ENCODE data around the gene BMP7. TPM values are rescaled to one million over a fixed set of nuclear protein-coding genes. Genes with fewer than 3 reads are reported as not detected.

Gene BMP7
- total RNA-seq, 2 experiments from 2014 or later: not detected

DNA sequence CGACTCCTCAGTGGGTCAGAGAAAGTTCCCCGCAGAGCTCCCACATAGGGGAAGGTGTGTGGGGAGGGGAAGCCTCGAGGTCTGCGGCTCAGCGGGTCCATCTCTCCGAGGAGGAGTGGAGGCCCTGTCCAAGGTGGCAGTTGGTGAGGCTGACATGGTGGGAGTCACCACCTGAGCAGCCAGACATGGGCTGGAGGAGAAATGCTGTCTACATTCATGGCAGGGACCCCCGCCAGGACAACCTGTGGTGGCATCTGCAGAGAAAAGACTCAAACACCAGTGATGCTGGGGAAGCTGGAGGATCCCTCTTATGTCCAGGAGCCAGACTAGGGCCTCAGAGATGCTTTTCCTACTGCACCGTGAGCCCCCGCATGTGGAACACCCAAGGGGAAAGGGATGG is 49.8 kb downstream of the BMP7 start:
- Mint-ChIP-seq H3K27me3 (peaks cover 3% of the 10 kb centered on the region), H3K9me3 (no peaks in the 10 kb centered on the region), H3K27ac (no peak overlapping the region), H3K36me3 (no peaks in the 10 kb centered on the region), H3K4me3 (no peak overlapping the region), H3K4me1 (no peaks in the 10 kb centered on the region)
- no peak for DNase-seq
- no peak for ATAC-seq (ENCODE audit: low read depth)
- POLR2A ChIA-PET: no interaction called here

GRCh38 chr20:57215826-57216471 is 50.5 kb downstream of the BMP7 start:
- POLR2A ChIA-PET: no interaction called here
- no peak overlapping the region for H3K4me3 Mint-ChIP-seq
- H3K27me3 Mint-ChIP-seq: peaks cover 3% of the 10 kb centered on the region
- no peaks in the 10 kb centered on the region for H3K36me3 Mint-ChIP-seq
- H3K27ac Mint-ChIP-seq: no peak overlapping the region
- no peak for ATAC-seq (ENCODE audit: low read depth)
- DNase-seq: no peak
- no peaks in the 10 kb centered on the region for H3K9me3 Mint-ChIP-seq
- no peaks in the 10 kb centered on the region for H3K4me1 Mint-ChIP-seq

DNA sequence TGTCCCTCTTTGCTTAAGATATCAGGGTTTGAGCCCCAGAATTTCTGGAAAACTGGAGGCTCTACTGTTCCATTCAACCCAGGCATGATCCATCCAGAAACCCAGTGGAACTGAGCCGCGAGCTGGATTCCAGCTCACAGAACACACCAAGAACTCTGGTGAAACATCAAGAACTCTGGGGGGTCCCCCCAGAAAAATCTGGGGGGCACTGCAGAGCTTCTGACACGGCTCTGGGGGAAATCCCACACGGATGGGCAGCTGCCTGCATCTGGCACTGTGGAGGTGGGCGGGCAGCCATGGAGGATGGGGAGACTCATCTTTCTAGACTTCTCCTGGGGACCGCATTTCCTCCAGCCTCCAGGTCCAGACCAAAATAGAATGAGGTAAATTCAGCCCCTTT is 51.0 kb downstream of the BMP7 start:
- Mint-ChIP-seq H3K27ac (no peak overlapping the region), H3K4me1 (no peaks in the 10 kb centered on the region), H3K27me3 (peaks cover 3% of the 10 kb centered on the region), H3K4me3 (no peak overlapping the region), H3K36me3 (no peaks in the 10 kb centered on the region), H3K9me3 (no peaks in the 10 kb centered on the region)
- DNase-seq: no peak
- POLR2A ChIA-PET: no interaction called here
- no peak for ATAC-seq (ENCODE audit: low read depth)

DNA sequence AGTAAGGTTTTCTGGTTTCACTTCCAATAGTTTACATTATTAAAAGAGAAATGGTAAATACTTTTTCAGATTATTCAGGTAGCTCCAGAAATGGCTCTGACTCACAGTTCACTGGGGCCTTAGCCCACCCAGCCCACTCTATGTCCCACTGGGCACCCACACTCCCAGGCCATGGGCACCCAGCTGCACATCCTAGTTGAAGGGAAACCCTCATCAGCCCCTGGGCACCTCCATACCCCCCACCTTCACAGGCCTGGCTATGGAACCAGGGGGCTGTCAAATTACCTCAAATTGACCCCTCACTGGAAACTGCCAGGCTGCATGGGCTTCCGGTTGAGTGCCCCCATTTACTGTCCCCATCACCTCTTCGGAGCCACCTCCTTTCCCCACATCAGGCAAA is 51.5 kb downstream of the BMP7 start:
- Mint-ChIP-seq H3K9me3 (no peaks in the 10 kb centered on the region), H3K4me3 (no peak overlapping the region), H3K27ac (no peak overlapping the region), H3K36me3 (no peaks in the 10 kb centered on the region), H3K27me3 (peaks cover 3% of the 10 kb centered on the region), H3K4me1 (no peaks in the 10 kb centered on the region)
- POLR2A ChIA-PET: no interaction called here
- ATAC-seq (ENCODE audit: low read depth): no peak
- no peak for DNase-seq

GRCh38 chr20:57214427-57214826 is 52.0 kb downstream of the BMP7 start:
- POLR2A ChIA-PET: no interaction called here
- H3K27ac Mint-ChIP-seq: no peak overlapping the region
- no peaks in the 10 kb centered on the region for H3K4me1 Mint-ChIP-seq
- no peak overlapping the region for H3K4me3 Mint-ChIP-seq
- H3K27me3 Mint-ChIP-seq: peaks cover 3% of the 10 kb centered on the region
- H3K9me3 Mint-ChIP-seq: no peaks in the 10 kb centered on the region
- no peaks in the 10 kb centered on the region for H3K36me3 Mint-ChIP-seq
- no peak for DNase-seq
- no peak for ATAC-seq (ENCODE audit: low read depth)

- H3K4me3 Mint-ChIP-seq: no peak overlapping the region
- no peaks in the 10 kb centered on the region for H3K4me1 Mint-ChIP-seq
- ATAC-seq (ENCODE audit: low read depth) (no peak), DNase-seq (no peak)
- no peaks in the 10 kb centered on the region for H3K36me3 Mint-ChIP-seq
- POLR2A ChIA-PET: no interaction called here
- no peaks in the 10 kb centered on the region for H3K9me3 Mint-ChIP-seq
- H3K27me3 Mint-ChIP-seq: peaks cover 3% of the 10 kb centered on the region
- H3K27ac Mint-ChIP-seq: no peak overlapping the region
Observed at GRCh38 chr20:57213924-57214323, 52.5 kb downstream of the BMP7 start.

GRCh38 chr20:57213291-57213690 is 53.1 kb downstream of the BMP7 start:
- H3K4me3 Mint-ChIP-seq: no peak overlapping the region
- POLR2A ChIA-PET: no interaction called here
- ATAC-seq (ENCODE audit: low read depth) (no peak), DNase-seq (no peak)
- H3K36me3 Mint-ChIP-seq: no peaks in the 10 kb centered on the region
- H3K9me3 Mint-ChIP-seq: no peaks in the 10 kb centered on the region
- no peaks in the 10 kb centered on the region for H3K4me1 Mint-ChIP-seq
- no peak overlapping the region for H3K27ac Mint-ChIP-seq
- H3K27me3 Mint-ChIP-seq: peaks cover 3% of the 10 kb centered on the region

DNA sequence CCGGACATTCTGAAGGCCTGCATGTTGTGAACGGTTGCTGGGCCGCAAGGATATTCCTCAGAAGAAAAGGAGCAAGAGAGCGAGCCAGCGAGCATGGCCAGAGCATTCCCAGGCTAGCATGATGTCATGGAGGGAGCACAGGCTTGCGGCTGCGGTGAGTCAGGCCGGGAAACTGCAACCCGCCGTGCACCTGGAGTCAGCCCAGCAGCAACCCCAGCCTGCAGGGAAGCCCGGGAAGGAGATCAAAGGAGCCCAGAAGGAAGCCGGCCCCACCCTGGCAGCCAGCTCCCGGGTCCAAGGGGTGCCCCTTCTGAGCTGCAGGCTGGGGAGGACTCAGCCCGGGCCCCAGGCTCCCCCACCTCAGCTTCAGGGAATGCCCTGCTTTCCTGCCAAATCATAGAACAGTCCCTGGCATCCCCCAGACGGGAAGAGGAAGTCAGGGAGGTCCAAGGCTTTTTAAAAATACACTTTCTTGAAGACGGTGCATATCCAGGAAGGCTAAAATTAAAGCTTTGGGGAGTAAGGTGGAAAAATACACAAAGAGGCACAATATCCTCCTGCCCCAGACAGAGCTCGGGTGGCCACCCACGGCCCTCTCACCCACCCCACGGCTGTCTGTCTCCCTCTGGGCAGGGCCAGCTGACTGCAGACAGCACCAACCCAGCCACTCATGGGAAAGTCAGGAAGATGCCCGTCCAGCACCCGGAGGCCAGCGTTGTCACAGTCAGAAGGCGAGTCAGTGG is 53.7 kb downstream of the BMP7 start:
- Mint-ChIP-seq H3K27ac (no peak overlapping the region), H3K9me3 (no peaks in the 10 kb centered on the region), H3K36me3 (no peaks in the 10 kb centered on the region), H3K4me1 (no peaks in the 10 kb centered on the region), H3K27me3 (peaks cover 3% of the 10 kb centered on the region), H3K4me3 (no peak overlapping the region)
- no peak for ATAC-seq (ENCODE audit: low read depth)
- POLR2A ChIA-PET: no interaction called here
- DNase-seq: no peak

GRCh38 chr20:57211908-57212533 is 54.4 kb downstream of the BMP7 start:
- no peaks in the 10 kb centered on the region for H3K4me1 Mint-ChIP-seq
- DNase-seq (no peak), ATAC-seq (ENCODE audit: low read depth) (no peak)
- no peak overlapping the region for H3K27ac Mint-ChIP-seq
- no peak overlapping the region for H3K4me3 Mint-ChIP-seq
- no peaks in the 10 kb centered on the region for H3K36me3 Mint-ChIP-seq
- peaks cover 3% of the 10 kb centered on the region for H3K27me3 Mint-ChIP-seq
- peaks cover under 1% of the 10 kb centered on the region for H3K9me3 Mint-ChIP-seq
- POLR2A ChIA-PET: no interaction called here

GRCh38 chr20:57211406-57211805 is 55.0 kb downstream of the BMP7 start:
- peaks cover 3% of the 10 kb centered on the region for H3K9me3 Mint-ChIP-seq
- H3K36me3 Mint-ChIP-seq: no peaks in the 10 kb centered on the region
- no peak overlapping the region for H3K27ac Mint-ChIP-seq
- DNase-seq (no peak), ATAC-seq (ENCODE audit: low read depth) (no peak)
- H3K4me3 Mint-ChIP-seq: no peak overlapping the region
- POLR2A ChIA-PET: no interaction called here
- H3K4me1 Mint-ChIP-seq: no peaks in the 10 kb centered on the region
- peaks cover 6% of the 10 kb centered on the region for H3K27me3 Mint-ChIP-seq

- no peak for ATAC-seq (ENCODE audit: low read depth)
- Mint-ChIP-seq H3K9me3 (peaks cover 3% of the 10 kb centered on the region), H3K27ac (no peak overlapping the region), H3K36me3 (no peaks in the 10 kb centered on the region), H3K4me3 (no peak overlapping the region), H3K4me1 (no peaks in the 10 kb centered on the region), H3K27me3 (peaks cover 6% of the 10 kb centered on the region)
- POLR2A ChIA-PET: no interaction called here
- no peak for DNase-seq
Observed at GRCh38 chr20:57210911-57211280, 55.5 kb downstream of the BMP7 start.

GRCh38 chr20:57210054-57210910 is 56.2 kb downstream of the BMP7 start:
- H3K27me3 Mint-ChIP-seq: peaks cover 9% of the 10 kb centered on the region
- H3K4me1 Mint-ChIP-seq: no peaks in the 10 kb centered on the region
- ATAC-seq (ENCODE audit: low read depth) (no peak), DNase-seq (no peak)
- H3K9me3 Mint-ChIP-seq: peaks cover 3% of the 10 kb centered on the region
- H3K36me3 Mint-ChIP-seq: no peaks in the 10 kb centered on the region
- POLR2A ChIA-PET: no interaction called here
- H3K27ac Mint-ChIP-seq: no peak overlapping the region
- no peak overlapping the region for H3K4me3 Mint-ChIP-seq

DNA sequence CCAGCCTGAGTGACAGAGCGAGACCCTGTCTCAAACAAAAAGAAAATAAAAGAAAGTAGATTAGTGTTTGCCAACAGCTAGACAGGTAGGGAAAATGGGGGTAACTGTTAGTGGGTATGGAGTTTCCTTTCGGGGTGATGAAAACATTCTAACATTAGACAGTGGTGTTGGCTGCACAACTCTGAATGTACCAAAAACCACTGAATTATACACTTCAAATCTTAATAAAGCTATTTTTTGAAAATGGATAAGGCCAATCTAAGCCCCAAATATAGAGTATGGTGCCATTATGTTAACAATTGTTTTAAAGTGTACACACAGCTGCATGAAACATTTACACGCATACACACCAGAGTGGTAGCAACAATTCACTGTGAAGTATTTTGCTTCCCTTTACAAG is 57.0 kb downstream of the BMP7 start:
- peaks cover 10% of the 10 kb centered on the region for H3K27me3 Mint-ChIP-seq
- peaks cover 3% of the 10 kb centered on the region for H3K9me3 Mint-ChIP-seq
- H3K4me3 Mint-ChIP-seq: no peak overlapping the region
- H3K27ac Mint-ChIP-seq: no peak overlapping the region
- ATAC-seq (ENCODE audit: low read depth): no peak
- DNase-seq: no peak
- no peaks in the 10 kb centered on the region for H3K36me3 Mint-ChIP-seq
- no peaks in the 10 kb centered on the region for H3K4me1 Mint-ChIP-seq
- POLR2A ChIA-PET: no interaction called here
